HepG2 (cell line): ENCODE results near the gene CCDC142. TPM values are rescaled to one million over a fixed set of nuclear protein-coding genes. Genes with fewer than 3 reads are reported as not detected.

Experiments
- DNMT1 ChIP-seq: sonication (generic); formaldehyde crosslinking; IDR thresholded peaks from 2 replicates; pipeline ENCODE4 v1.5.1; 2020; ENCODE audit warnings: mild to moderate bottlenecking, missing genetic modification reagents
- HDAC1 ChIP-seq: sonication (generic); formaldehyde crosslinking; IDR thresholded peaks from 2 replicates; pipeline ENCODE4 v1.5.1; 2020; ENCODE audit warnings: mild to moderate bottlenecking, missing genetic modification reagents
- HIVEP1 ChIP-seq: sonication (generic); formaldehyde crosslinking; IDR thresholded peaks from 2 replicates; pipeline ENCODE4 v1.4.0; 2020; ENCODE audit warnings: mild to moderate bottlenecking, missing genetic modification reagents
- HMGA1 ChIP-seq: sonication (generic); formaldehyde crosslinking; conservative IDR thresholded peaks from 2 replicates; pipeline ENCODE4 v1.4.0; 2020; ENCODE audit warnings: missing genetic modification reagents
- HNF4A ChIP-seq: sonication (generic); formaldehyde crosslinking; IDR thresholded peaks from 2 replicates; pipeline ENCODE4 v1.4.0; 2020; ENCODE audit warnings: missing genetic modification reagents
- HOXA5 ChIP-seq: sonication (generic); formaldehyde crosslinking; IDR thresholded peaks from 2 replicates; pipeline ENCODE4 v1.4.0; 2020; ENCODE audit warnings: missing genetic modification reagents
- KLF16 ChIP-seq, 2 experiments: sonication (generic) in 1 of 2; formaldehyde crosslinking in 1 of 2; IDR thresholded peaks; 2 replicates each; pipeline versions ENCODE4 v1.6.1 to v1.8.0; 2016 to 2023; ENCODE audit warnings: missing genetic modification reagents in 2 of 2, missing compliant biosample characterization in 1 of 2
- MATR3 ChIP-seq: sonication (generic); formaldehyde crosslinking; IDR thresholded peaks from 2 replicates; pipeline ENCODE4 v1.4.0; 2020; ENCODE audit warnings: missing genetic modification reagents
- NFKBIZ ChIP-seq: IDR thresholded peaks from 2 replicates; pipeline ENCODE4 v1.6.1; 2018; ENCODE audit warnings: missing genetic modification reagents, missing compliant biosample characterization
- NR1H2 ChIP-seq: sonication (generic); formaldehyde crosslinking; IDR thresholded peaks from 2 replicates; pipeline ENCODE4 v1.8.1; 2022; ENCODE audit warnings: low read depth, missing genetic modification reagents, borderline replicate concordance
- RFX5 ChIP-seq: IDR thresholded peaks from 2 replicates; pipeline ENCODE4 v1.6.1; 2011; ENCODE audit warnings: low read depth, low read length, improper control_type of control experiment
- ZBTB4 ChIP-seq: sonication (generic); formaldehyde crosslinking; IDR thresholded peaks from 2 replicates; pipeline ENCODE4 v1.4.0; 2020; ENCODE audit warnings: missing genetic modification reagents, mild to moderate bottlenecking, borderline replicate concordance
- ZFY ChIP-seq: sonication (generic); formaldehyde crosslinking; IDR thresholded peaks from 2 replicates; pipeline ENCODE4 v1.4.0; 2020; ENCODE audit warnings: missing genetic modification reagents
- ZNF124 ChIP-seq: sonication (generic); formaldehyde crosslinking; IDR thresholded peaks from 2 replicates; pipeline ENCODE4 v1.4.0; 2020; ENCODE audit warnings: missing genetic modification reagents
- ZNF281 ChIP-seq: sonication (generic); formaldehyde crosslinking; IDR thresholded peaks from 2 replicates; pipeline ENCODE4 v1.4.0; 2020; ENCODE audit warnings: missing genetic modification reagents, borderline replicate concordance
- ZNF572 ChIP-seq: sonication (generic); formaldehyde crosslinking; IDR thresholded peaks from 2 replicates; pipeline ENCODE4 v1.5.1; 2020; ENCODE audit warnings: mild to moderate bottlenecking, missing genetic modification reagents
- ZNF619 ChIP-seq: sonication (generic); formaldehyde crosslinking; IDR thresholded peaks from 2 replicates; pipeline ENCODE4 v1.4.0; 2020; ENCODE audit warnings: mild to moderate bottlenecking, missing genetic modification reagents
- ZNF652 ChIP-seq: IDR thresholded peaks from 2 replicates; pipeline ENCODE4 v1.6.1; 2016; ENCODE audit warnings: low read depth, borderline replicate concordance
- ZSCAN21 ChIP-seq: sonication (generic); formaldehyde crosslinking; IDR thresholded peaks from 2 replicates; pipeline ENCODE4 v1.8.0; 2022; ENCODE audit warnings: mild to moderate bottlenecking, missing genetic modification reagents, moderate library complexity, borderline replicate concordance
- polyA plus RNA-seq, 8 experiments: library from polyadenylated mRNA; depleted of rRNA in 3 of 8; stranded (reverse) in 7 of 8; unstranded in 1 of 8; fragments of >200 nt; fragmentation: Illumina TruSeq in 4 of 8; extraction: Trizol in 4 of 8; gene quantifications; 2 replicates each; pipeline versions ENCODE4 v1.2.1 to v1.2.3, GENCODE V29; 2011 to 2016; ENCODE audit warnings: low read depth in 4 of 8, missing spikeins in 1 of 8, mixed read lengths in 1 of 8; ENCODE audit not compliant: insufficient read depth in 1 of 8
- total RNA-seq, 5 experiments: library from RNA; depleted of rRNA; stranded (reverse); fragments of >200 nt; fragmentation: Illumina TruSeq; extraction: Trizol; gene quantifications; 2 replicates each; pipeline ENCODE4 v1.2.3, GENCODE V29; 2016; ENCODE audit warnings: low read depth in 1 of 5
- TF ChIP-seq, protein P1 (sequence below): IDR thresholded peaks from 2 replicates; pipeline ENCODE4 v1.6.1; 2016; ENCODE audit warnings: missing compliant biosample characterization, missing genetic modification reagents, borderline replicate concordance
- TF ChIP-seq, protein P2 (sequence below): sonication (generic); formaldehyde crosslinking; IDR thresholded peaks from 2 replicates; pipeline ENCODE4 v1.5.0; 2020; ENCODE audit warnings: missing genetic modification reagents

The CCDC142 gene
- total and polyA plus RNA-seq, 2 of the 13 experiments (the other 11 are each of a cell fraction or from before 2014, with no cell fraction given): 14.7 to 30.4 TPM

DNA sequence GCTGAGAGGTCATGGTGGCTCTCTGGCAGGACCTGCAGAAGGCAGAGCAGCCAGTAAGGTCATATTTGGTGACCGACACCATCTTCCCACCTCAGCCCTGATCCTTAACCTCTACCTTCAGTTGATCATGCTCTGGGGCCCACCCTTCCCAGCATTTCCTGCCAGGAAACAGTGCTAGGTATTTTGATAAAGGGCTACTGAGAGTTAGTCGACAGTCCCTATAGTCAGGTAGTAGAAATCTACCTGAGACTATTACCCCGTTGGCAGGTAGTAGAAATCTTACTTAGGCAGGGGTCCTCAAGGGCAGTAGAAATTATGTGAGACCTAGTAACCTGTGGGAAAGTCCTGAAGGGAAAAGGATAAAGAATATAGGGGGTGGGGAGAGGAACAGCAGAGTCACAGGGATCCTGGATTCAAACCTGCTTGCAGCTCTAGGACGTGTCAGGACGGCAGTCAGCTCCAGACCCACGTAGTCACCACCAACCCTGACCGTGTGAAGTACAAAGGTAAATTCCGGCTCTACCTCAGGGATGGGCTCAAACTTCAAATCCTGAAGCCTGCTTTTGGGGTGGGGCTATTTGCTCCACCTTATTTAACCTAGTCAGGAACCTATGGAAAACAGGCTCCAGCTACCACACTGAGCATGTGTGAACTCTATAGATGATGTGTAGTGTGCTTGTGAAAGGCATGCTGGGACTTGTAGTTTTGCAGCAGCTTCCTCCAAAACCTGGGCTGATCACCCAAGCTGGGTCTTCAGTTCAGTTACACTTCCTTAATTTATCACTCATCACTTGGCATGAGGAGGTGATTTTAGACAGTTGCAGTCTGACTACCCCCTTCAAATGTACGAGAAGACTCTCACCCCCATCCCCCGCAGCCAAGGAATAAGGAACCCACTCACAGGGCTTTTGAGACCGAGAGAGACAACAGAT is 43.2 kb upstream of the CCDC142 start, which contains the start of gene DQX1 (continued):
- TF ChIP-seq ZBTB4 (CRISPR knock-in tag) (no peak), HOXA5 (CRISPR knock-in tag) (no peak), HDAC1 (CRISPR knock-in tag) (peak; percentile 65), HMGA1 (CRISPR knock-in tag) (no peak), DNMT1 (CRISPR knock-in tag) (no peak), ZSCAN21 (CRISPR knock-in tag) (no peak), HNF4A (CRISPR knock-in tag) (peak; percentile 87), KLF16 (CRISPR knock-in tag; IDR thresholded peaks at IDR 0.05) (peak in 1 of 2 experiments; percentile 69; a peak in 1 of 4 replicates), ZNF124 (CRISPR knock-in tag) (peak; percentile 84; the same call in 1 of the 2 replicates), NR1H2 (no peak), ZNF281 (CRISPR knock-in tag) (0 out of 2 replicates have a peak, but pooled peaks have one; percentile 21), RFX5 (0 out of 2 replicates have a peak, but pooled peaks have one; percentile 16), NFKBIZ (CRISPR knock-in tag) (0 out of 2 replicates have a peak, but pooled peaks have one; percentile 68), ZNF652 (CRISPR knock-in tag) (0 out of 2 replicates have a peak, but pooled peaks have one; percentile 34), MATR3 (CRISPR knock-in tag) (no peak), ZFY (CRISPR knock-in tag) (peak; percentile 48; the same call in 1 of the 2 replicates), HIVEP1 (CRISPR knock-in tag) (no peak), ZNF619 (CRISPR knock-in tag) (no peak), ZNF572 (CRISPR knock-in tag) (no peak)
- TF ChIP-seq, protein P1, sequence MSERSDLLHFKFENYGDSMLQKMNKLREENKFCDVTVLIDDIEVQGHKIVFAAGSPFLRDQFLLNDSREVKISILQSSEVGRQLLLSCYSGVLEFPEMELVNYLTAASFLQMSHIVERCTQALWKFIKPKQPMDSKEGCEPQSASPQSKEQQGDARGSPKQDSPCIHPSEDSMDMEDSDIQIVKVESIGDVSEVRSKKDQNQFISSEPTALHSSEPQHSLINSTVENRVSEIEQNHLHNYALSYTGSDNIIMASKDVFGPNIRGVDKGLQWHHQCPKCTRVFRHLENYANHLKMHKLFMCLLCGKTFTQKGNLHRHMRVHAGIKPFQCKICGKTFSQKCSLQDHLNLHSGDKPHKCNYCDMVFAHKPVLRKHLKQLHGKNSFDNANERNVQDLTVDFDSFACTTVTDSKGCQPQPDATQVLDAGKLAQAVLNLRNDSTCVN (CRISPR knock-in tag): peak; percentile 52; the same call in 1 of the 2 replicates
- TF ChIP-seq, protein P2, sequence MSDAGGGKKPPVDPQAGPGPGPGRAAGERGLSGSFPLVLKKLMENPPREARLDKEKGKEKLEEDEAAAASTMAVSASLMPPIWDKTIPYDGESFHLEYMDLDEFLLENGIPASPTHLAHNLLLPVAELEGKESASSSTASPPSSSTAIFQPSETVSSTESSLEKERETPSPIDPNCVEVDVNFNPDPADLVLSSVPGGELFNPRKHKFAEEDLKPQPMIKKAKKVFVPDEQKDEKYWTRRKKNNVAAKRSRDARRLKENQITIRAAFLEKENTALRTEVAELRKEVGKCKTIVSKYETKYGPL (CRISPR knock-in tag): peak; percentile 21; the same call in 1 of the 2 replicates
